OCI-LY7 (cell line): ENCODE results near the gene SAE1.

Experiments used
- CTCF ChIP-seq: fragments of 200-600 bp; sonication (generic); conservative IDR thresholded peaks from 2 replicates; pipeline ENCODE4 v1.5.1; 2014; ENCODE audit warnings: mild to moderate bottlenecking, antibody characterized with exemption, low read length, moderate library complexity, mixed read lengths
- EZH2phosphoT487 ChIP-seq: fragments of 200-600 bp; sonication (generic); IDR thresholded peaks from 2 replicates; pipeline ENCODE4 v1.6.1; 2018; ENCODE audit warnings: low read depth, borderline replicate concordance, mild to moderate bottlenecking, mixed run types, antibody characterized with exemption, low read length, moderate library complexity, mixed read lengths

GRCh38 chr19:47168065-47168464, 37.4 kb downstream of the SAE1 start:
- no peak for TF ChIP-seq EZH2phosphoT487
- TF ChIP-seq CTCF: no peak
